ENCODE data around the gene LRRC34.

Gene LRRC34

DNA sequence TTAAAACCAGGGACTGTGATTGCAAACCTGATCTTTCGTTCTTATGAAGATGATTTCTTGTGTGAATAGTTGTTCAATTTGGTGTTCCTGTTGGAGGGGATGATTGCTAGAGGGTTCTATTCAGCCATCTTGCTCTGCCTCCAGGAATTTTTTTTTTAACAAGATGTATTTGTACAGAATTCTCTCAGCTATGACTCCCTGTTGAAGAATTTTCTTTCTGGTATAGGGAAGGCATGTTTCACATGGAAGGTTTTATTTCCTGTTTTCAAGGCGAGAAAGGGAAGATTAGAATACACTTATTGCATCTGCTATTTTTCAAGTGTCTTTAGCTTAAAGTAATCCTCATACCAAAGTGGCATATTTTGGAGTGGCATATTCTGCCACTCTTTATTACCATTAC is 5.6 kb upstream of the LRRC34 start:
- TF ChIP-seq, protein P1, sequence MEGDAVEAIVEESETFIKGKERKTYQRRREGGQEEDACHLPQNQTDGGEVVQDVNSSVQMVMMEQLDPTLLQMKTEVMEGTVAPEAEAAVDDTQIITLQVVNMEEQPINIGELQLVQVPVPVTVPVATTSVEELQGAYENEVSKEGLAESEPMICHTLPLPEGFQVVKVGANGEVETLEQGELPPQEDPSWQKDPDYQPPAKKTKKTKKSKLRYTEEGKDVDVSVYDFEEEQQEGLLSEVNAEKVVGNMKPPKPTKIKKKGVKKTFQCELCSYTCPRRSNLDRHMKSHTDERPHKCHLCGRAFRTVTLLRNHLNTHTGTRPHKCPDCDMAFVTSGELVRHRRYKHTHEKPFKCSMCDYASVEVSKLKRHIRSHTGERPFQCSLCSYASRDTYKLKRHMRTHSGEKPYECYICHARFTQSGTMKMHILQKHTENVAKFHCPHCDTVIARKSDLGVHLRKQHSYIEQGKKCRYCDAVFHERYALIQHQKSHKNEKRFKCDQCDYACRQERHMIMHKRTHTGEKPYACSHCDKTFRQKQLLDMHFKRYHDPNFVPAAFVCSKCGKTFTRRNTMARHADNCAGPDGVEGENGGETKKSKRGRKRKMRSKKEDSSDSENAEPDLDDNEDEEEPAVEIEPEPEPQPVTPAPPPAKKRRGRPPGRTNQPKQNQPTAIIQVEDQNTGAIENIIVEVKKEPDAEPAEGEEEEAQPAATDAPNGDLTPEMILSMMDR (IDR thresholded peaks at IDR 0.05; ENCODE audit: control insufficient read depth, extremely low read depth, insufficient read depth) = no peak
- H3K4me3 ChIP-seq (ENCODE audit: low read depth, low read length) = no peak overlapping the region
- DNase-seq (ENCODE audit: low read depth) = no peak

DNA sequence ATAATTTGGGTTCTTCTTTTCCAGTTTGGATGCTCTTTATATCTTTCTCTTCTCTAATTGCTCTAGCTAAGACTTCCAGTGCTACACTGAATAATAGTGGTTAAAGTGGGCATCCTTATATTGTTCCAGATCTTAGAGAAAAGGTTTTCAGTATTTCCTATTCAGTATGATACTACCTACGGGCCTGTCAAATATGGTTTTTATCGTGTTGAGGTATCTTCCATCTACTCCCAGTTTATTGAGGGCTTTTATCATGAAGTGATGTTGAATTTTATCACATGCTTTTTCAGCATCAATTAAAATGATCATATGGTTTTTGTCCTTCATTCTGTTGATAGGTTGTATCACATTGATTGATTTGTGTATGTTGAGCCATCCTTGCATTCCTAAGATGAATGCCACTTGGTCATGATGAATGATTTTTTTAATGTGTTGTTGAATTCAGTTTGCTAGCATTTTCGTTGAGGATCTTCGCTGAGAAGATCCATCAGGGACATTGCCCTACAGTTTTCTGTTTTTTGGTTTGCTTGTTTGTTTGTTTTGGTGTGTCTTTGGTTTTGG is 3.0 kb upstream of the LRRC34 start:
- TF ChIP-seq, protein P1 (IDR thresholded peaks at IDR 0.05; ENCODE audit: control insufficient read depth, extremely low read depth, insufficient read depth) = no peak
- no peak for DNase-seq (ENCODE audit: low read depth)

DNA sequence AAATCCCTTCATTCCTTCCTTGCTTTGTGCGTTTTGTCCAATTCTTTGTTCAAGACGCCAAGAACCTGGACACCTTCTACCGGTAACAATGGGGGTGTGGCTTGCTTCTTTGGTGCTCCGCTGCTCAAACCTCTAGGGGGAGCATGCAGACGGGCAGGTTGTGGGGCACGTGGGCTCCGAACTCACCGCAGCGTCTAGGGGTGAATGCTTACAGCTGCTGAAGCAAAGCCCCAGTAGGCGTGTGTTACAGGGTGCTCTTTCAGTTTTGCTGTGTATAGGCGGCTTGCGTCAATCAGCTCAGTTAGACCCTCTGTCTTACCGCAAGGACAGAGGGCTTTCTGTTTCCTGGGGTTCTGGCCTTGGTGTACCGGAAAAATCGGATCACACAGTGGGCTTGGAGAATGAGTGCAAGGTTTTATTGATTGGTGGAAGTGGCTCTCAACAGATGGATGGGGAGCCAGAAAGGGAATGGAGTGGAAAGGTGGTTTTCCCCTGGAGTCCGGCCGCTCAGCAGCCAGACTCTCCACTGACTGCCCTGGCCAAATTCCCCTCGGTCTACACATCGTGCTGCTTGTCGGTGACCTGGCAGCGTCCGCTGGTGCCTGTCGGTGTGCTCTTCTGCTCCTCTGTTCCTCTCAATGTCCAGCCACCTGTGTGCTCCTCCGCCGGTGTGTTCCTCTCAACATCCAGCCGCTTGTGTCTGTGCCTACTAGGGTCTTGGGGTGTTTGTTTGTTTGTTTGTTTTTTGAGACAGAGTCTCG is 1.2 kb upstream of the LRRC34 start:
- DNase-seq (ENCODE audit: low read depth) = no peak
- TF ChIP-seq, protein P1 (IDR thresholded peaks at IDR 0.05; ENCODE audit: control insufficient read depth, extremely low read depth, insufficient read depth) = no peak
- H3K4me3 ChIP-seq (ENCODE audit: low read depth, low read length) = no peak overlapping the region

More for the DNA sequence above, 3.0 kb upstream of the LRRC34 start:
- H3K4me3 ChIP-seq (ENCODE audit: low read depth, low read length) = no peak overlapping the region

DNA sequence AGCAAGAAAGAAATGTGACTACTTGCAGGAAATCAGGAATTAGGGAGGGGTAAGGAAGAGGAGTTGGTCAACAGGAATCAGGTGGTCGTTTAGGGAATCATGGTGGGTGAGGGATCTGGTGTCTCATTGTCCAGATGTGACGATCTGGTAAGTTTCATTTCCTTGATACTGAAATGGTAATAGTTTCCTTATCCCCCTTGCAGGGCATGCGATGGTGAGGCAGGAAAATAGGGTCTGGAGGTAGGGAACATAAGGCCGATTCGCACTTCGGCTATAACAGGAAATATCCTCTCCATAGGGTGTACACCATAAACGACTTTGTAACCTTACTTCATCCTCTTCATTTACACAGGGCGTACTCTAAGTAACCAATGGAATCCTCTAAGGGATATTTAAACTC is 574 bp upstream of the LRRC34 start:
- TF ChIP-seq, protein P1 (IDR thresholded peaks at IDR 0.05; ENCODE audit: control insufficient read depth, extremely low read depth, insufficient read depth) = no peak
- no peak for DNase-seq (ENCODE audit: low read depth)
- no peak overlapping the region for H3K4me3 ChIP-seq (ENCODE audit: low read depth, low read length)

DNA sequence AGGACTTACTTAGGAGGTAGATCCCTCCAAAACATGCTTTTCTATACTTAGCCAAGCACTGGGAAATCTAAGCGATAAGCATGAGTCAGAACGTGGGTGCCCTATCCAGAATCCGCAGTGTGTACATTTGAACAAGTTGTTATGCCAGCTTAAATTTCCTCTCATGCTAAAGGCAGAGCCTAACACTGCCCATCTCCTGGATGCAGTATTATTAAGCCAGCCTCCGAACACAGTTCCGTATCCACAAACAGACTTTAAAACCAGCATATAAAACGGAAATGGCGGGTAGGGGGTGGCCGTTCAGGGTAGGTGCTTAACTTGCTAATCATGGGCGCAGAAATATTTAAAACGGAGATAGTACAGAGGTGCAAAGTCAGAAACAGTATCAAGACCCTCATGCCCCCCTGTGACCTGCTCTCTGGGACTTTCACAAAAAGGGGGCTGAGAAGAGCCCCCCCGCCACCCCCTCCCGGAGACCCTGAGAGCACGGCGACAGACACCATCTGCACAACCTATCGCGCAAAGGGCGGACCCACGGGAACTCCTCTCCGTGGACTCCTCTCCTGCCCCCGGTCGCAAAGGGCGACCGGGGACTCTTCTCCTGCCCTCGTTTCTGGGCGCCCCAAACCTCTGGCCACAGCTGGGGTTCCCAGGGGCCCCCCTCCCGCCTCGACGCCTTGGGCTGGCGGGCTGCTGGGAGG is 923 bp downstream of the LRRC34 start:
- DNase-seq (ENCODE audit: low read depth) = no peak

DNA sequence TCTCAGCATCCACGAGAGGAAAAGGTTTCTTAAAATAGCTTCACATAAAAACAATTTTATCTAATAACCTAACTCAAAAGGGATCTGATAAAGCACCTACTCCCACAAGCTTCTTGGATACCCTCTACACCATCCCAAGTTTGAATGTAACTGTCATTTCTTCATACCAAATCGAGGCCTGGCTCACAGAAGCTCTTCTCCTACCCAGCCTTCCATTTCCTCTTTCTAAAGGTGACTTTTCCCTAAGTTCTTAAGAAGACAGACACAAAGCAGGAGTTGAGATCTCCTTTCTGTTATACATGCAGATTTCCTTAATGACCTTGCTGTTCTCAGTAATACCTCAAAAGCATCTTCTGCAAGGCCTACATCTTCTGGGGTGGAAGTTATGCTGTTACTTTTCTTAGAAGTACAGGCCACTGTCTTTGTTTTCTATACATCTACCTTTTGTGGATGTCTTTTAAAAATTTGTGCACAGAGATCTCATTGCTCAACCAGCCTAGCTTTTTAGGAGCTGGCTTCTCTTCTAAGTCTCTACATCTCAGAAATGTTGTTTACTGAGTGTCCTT is 3.4 kb downstream of the LRRC34 start:
- no peak for DNase-seq (ENCODE audit: low read depth)
- TF ChIP-seq, protein P1 (IDR thresholded peaks at IDR 0.05; ENCODE audit: control insufficient read depth, extremely low read depth, insufficient read depth) = no peak
- H3K4me3 ChIP-seq (ENCODE audit: low read depth, low read length) = no peak overlapping the region

More for the DNA sequence above, 923 bp downstream of the LRRC34 start:
- H3K4me3 ChIP-seq (ENCODE audit: low read depth, low read length) = no peak overlapping the region
- TF ChIP-seq, protein P1 (IDR thresholded peaks at IDR 0.05; ENCODE audit: control insufficient read depth, extremely low read depth, insufficient read depth) = no peak

Measured in LNCaP clone FGC (cell line).